Activated CD8-positive, alpha-beta T cell treated with anti-CD3 and anti-CD28 coated beads for 36 hours (primary cell): Measurements from ENCODE around the gene SV2B. TPM values are rescaled to one million over a fixed set of nuclear protein-coding genes. Genes with fewer than 3 reads are reported as not detected.

Experiments
- ATAC-seq: fragments of 200-7000 bp; cut with Tn5 transposase; one replicate; pipeline ENCODE4 v1.10.0; 2021; ENCODE audit warnings: mild to moderate bottlenecking, moderate library complexity
- CTCF ChIA-PET: fragments of 350-600 bp; sonication (Branson Sonifier 250); formaldehyde crosslinking; loops from one replicate; lab custom pipeline; 2021; ENCODE audit warnings: antibody characterized with exemption; lab: Charles Lee
- POLR2A ChIA-PET: fragments of 350-600 bp; sonication (Branson Sonifier 250); formaldehyde crosslinking; loops from one replicate; lab custom pipeline; 2021; ENCODE audit warnings: antibody characterized with exemption; lab: Charles Lee
- DNase-seq: peaks from one replicate; pipeline ENCODE4 v3.0.0-alpha.2; 2020
- H3K27ac Mint-ChIP-seq: one replicate; pipeline ENCODE4 v1.8.0; 2021; ENCODE audit warnings: mild to moderate bottlenecking, mixed read lengths
- H3K27me3 Mint-ChIP-seq: one replicate; pipeline ENCODE4 v1.8.0; 2021; ENCODE audit warnings: mixed read lengths
- H3K36me3 Mint-ChIP-seq: one replicate; pipeline ENCODE4 v1.8.0; 2021; ENCODE audit warnings: low read depth, mixed read lengths
- H3K4me1 Mint-ChIP-seq: one replicate; pipeline ENCODE4 v1.8.0; 2021; ENCODE audit warnings: low read depth, mixed read lengths
- H3K4me3 Mint-ChIP-seq: one replicate; pipeline ENCODE4 v1.8.0; 2021; ENCODE audit warnings: mild to moderate bottlenecking, moderate library complexity, mixed read lengths
- H3K9me3 Mint-ChIP-seq: one replicate; pipeline ENCODE4 v1.8.0; 2021; ENCODE audit warnings: mixed read lengths
- CTCF ChIP-seq: fragments of 200-600 bp; IDR thresholded peaks from one replicate; pipeline ENCODE4 v1.8.0; 2022; ENCODE audit warnings: antibody characterized with exemption, mild to moderate bottlenecking
- intact Hi-C: fragments of 100-400 bp; cut with micrococcal nuclease; formaldehyde crosslinking; loops from one replicate; pipeline ENCODE4 v1.10.0; 2022
- total RNA-seq, 2 experiments: library from RNA; stranded (reverse); gene quantifications; one replicate each; pipeline ENCODE4 v1.2.3, GENCODE V29; 2021

SV2B gene
- total RNA-seq, 2 experiments from 2014 or later: not detected

- no peak for ATAC-seq
- POLR2A ChIA-PET: no interaction called here
- peaks cover 12% of the 10 kb centered on the region for H3K4me1 Mint-ChIP-seq
- intact Hi-C loops: no loop called here
- H3K27me3 Mint-ChIP-seq: peaks cover 4% of the 10 kb centered on the region
- no peak overlapping the region for H3K27ac Mint-ChIP-seq
- TF ChIP-seq CTCF: no peak
- H3K9me3 Mint-ChIP-seq: no peaks in the 10 kb centered on the region
- DNase-seq: no peak
- no peak overlapping the region for H3K4me3 Mint-ChIP-seq
- CTCF ChIA-PET: interaction anchor here (1.1 kb wide), 1 partner anchor 43 kb away, joined by 3 read pairs; no protein-coding TSS in a partner anchor
- H3K36me3 Mint-ChIP-seq: no peaks in the 10 kb centered on the region
These were observed 245.7 kb downstream of the SV2B start for GRCh38 chr15:91345736-91346135.

GRCh38 chr15:91346259-91346658 lies 246.2 kb downstream of the SV2B start:
- DNase-seq (no peak), ATAC-seq (no peak)
- Mint-ChIP-seq H3K4me1 (peaks cover 12% of the 10 kb centered on the region), H3K27ac (no peak overlapping the region), H3K27me3 (peaks cover 3% of the 10 kb centered on the region), H3K4me3 (no peak overlapping the region), H3K9me3 (no peaks in the 10 kb centered on the region), H3K36me3 (no peaks in the 10 kb centered on the region)
- intact Hi-C loops: no loop called here
- ChIA-PET CTCF (interaction anchor here (1.1 kb wide), 1 partner anchor 44 kb away, joined by 3 read pairs; no protein-coding TSS in a partner anchor), POLR2A (no interaction called here)
- TF ChIP-seq CTCF: no peak

GRCh38 chr15:91348752-91349500 lies 248.9 kb downstream of the SV2B start:
- ChIA-PET CTCF (interaction anchor here (1.1 kb wide), 1 partner anchor 77 kb away, joined by 3 read pairs; no protein-coding TSS in a partner anchor), POLR2A (no interaction called here)
- Mint-ChIP-seq H3K4me3 (no peak overlapping the region), H3K27me3 (peaks cover 3% of the 10 kb centered on the region), H3K9me3 (no peaks in the 10 kb centered on the region), H3K27ac (no peak overlapping the region), H3K36me3 (no peaks in the 10 kb centered on the region), H3K4me1 (peaks cover 12% of the 10 kb centered on the region)
- intact Hi-C loops: no loop called here
- ATAC-seq: peak; percentile 64
- peak; percentile 27 for DNase-seq
- TF ChIP-seq CTCF: no peak

Other genes starting within 250 kb of the SV2B start
- gene FURIN, start 231.7 kb upstream of the SV2B start, total RNA-seq: 100 to 1,000 TPM; 111 to 117 TPM
- gene FES, start 215.8 kb upstream of the SV2B start, total RNA-seq: 1 to 10 TPM; 4.1 to 4.6 TPM
- 10 to 100 TPM; 85.0 to 87.7 TPM for gene MAN2A2, start 197.0 kb upstream of the SV2B start, total RNA-seq
- 10 to 100 TPM; 34.2 to 35.6 TPM for gene HDDC3, start 167.7 kb upstream of the SV2B start, total RNA-seq
- gene UNC45A, start 165.0 kb upstream of the SV2B start, total RNA-seq: 10 to 100 TPM; 65.0 to 66.8 TPM
- 10 to 100 TPM; 30.0 to 30.9 TPM for gene RCCD1, start 145.4 kb upstream of the SV2B start, total RNA-seq
- 10 to 100 TPM; 83.1 to 96.9 TPM for gene PRC1, start 105.7 kb upstream of the SV2B start, total RNA-seq
- gene VPS33B, start 77.7 kb upstream of the SV2B start, total RNA-seq: 10 to 100 TPM; 22.2 to 22.9 TPM